ENCODE results near the gene SLC24A5.

Gene SLC24A5

DNA sequence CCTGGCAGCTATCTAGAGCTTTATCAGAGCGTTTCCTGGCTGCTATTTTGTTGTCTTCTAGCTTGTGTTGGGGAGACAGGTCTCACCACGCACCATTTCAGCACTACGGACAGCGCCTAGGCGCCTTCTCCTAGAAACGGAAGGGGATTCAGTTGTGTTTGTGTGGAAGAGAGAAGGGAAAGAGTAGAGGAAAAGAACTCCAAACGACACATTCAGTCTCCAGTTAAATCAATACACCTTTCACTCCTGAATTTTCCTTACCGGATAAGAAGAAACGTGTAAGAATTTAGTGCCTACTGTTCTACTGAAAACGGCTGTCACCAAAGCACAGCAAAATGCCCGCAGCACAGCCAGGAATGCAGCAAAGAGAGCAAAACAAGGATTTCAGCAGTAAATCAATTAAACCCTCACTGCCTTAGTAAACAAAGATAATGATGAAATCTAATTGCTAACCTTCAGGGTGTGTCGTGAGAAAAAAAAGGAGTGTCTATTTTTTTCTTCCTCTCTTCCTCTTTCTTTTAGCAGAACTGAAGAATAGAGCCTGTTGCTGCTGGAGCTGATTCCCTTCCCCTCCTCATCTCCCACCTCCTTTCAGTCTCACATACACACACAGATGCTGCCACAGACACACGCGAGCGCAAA, 70.3 kb downstream of the SLC24A5 start:
- peak; percentile 53 for DNase-seq (ENCODE audit: low read depth)

DNA sequence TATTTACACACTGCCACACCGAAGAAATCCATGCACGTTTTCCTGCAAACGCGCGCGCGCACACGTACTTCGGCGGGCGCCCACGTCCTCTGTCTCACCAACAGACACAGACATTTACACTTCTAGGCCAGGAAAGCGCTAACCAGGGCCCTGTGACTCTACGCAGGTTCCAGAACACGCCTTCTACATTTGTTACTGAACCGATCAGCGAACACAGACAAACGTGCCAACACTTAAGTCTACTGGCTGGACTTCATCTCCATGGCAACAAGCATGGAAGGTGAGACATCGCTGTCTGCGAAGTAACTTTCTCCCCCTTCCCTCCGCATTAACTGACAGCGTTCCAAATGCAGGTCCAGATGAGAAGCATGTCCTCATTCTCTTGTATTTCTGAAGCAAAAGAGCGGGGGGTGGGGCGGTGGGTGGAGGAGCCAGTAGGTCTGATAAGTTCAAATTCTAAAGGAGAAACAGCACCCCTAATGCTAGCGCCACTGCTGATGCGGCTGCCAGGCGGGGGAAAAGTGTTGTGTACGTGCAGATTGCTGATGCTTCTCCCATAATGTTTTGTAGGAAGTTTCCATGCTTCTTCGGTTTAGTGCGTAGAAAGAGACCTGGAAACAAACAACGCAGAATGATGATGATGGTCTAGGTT, 70.9 kb downstream of the SLC24A5 start, which contains the start of gene CTXN2:
TSS of gene CTXN2 (plus strand) at position 92 of the 652 bp plus-strand sequence. CDS start 9,636 bp downstream, outside the sequence.
- DNase-seq (ENCODE audit: low read depth) = no peak

Measured in stromal cell of bone marrow (primary cell).